CD14-positive monocyte (primary cell): ENCODE results near the gene BCR. TPM values are rescaled to one million over a fixed set of nuclear protein-coding genes. Genes with fewer than 3 reads are reported as not detected.

Source experiments
- DNase-seq, 3 donors: peaks; one replicate each; pipeline ENCODE4 v3.0.0-alpha.2; 2011 to 2022
- H2AFZ ChIP-seq: 2 replicates; pipeline ENCODE4 v1.6.0; 2012; ENCODE audit warnings: mild to moderate bottlenecking, low read depth, low read length, inconsistent platforms; ENCODE audit not compliant: insufficient read depth, poor library complexity, severe bottlenecking
- H3K27ac ChIP-seq, 2 donors: 1 replicate in 1 of 2; 2 replicates in 1 of 2; pipeline ENCODE4 v1.5.1; 2012 to 2013; ENCODE audit warnings: low read length in 2 of 2, control low read depth in 1 of 2, inconsistent platforms in 1 of 2, low read depth in 1 of 2, mild to moderate bottlenecking in 1 of 2
- H3K27me3 ChIP-seq, 2 donors: one replicate each; pipeline versions ENCODE4 v1.6.0 to v1.6.1; 2011 to 2013; ENCODE audit warnings: low read length in 2 of 2; ENCODE audit not compliant: control insufficient read depth in 2 of 2, insufficient read depth in 2 of 2
- H3K36me3 ChIP-seq, 2 donors: replicated peaks in 1 of 2; 1 replicate in 1 of 2; 2 replicates in 1 of 2; pipeline versions ENCODE4 v1.5.1 to v1.6.1; 2012 to 2013; ENCODE audit warnings: low read length in 2 of 2, control low read depth in 1 of 2, inconsistent platforms in 1 of 2, mild to moderate bottlenecking in 1 of 2; ENCODE audit not compliant: insufficient read depth in 2 of 2, control insufficient read depth in 1 of 2
- H3K4me1 ChIP-seq, 2 donors: 1 replicate in 1 of 2; 2 replicates in 1 of 2; pipeline versions ENCODE4 v1.5.1 to v1.6.1; 2012 to 2013; ENCODE audit warnings: low read length in 2 of 2, control low read depth in 1 of 2, inconsistent platforms in 1 of 2, mild to moderate bottlenecking in 1 of 2, moderate library complexity in 1 of 2; ENCODE audit not compliant: insufficient read depth in 2 of 2, control insufficient read depth in 1 of 2
- H3K4me2 ChIP-seq: replicated peaks from 2 replicates; pipeline ENCODE3; 2012; ENCODE audit warnings: low read length, moderate library complexity, mild to moderate bottlenecking; ENCODE audit not compliant: poor library complexity, severe bottlenecking; ENCODE audit errors: extremely low read depth
- H3K4me3 ChIP-seq, 3 experiments: fragments of 200-600 bp in 1 of 3; sonication (generic) in 1 of 3; replicated peaks in 1 of 3; 1 replicate in 2 of 3; 2 replicates in 1 of 3; pipeline ENCODE4 v1.5.1; 2011 to 2013; ENCODE audit warnings: low read length in 3 of 3, mild to moderate bottlenecking in 3 of 3, control low read depth in 2 of 3, low read depth in 2 of 3, inconsistent platforms in 1 of 3, moderate library complexity in 1 of 3
- H3K79me2 ChIP-seq: 2 replicates; pipeline ENCODE4 v1.6.0; 2012; ENCODE audit warnings: mild to moderate bottlenecking, control low read depth, inconsistent platforms, low read length, moderate library complexity; ENCODE audit not compliant: insufficient read depth
- H3K9ac ChIP-seq: 2 replicates; pipeline ENCODE4 v1.6.0; 2017; ENCODE audit warnings: low read length, mild to moderate bottlenecking; ENCODE audit not compliant: insufficient read depth, poor library complexity, severe bottlenecking
- H3K9me3 ChIP-seq, 2 donors: replicated peaks in 1 of 2; 1 replicate in 1 of 2; 2 replicates in 1 of 2; pipeline versions ENCODE4 v1.5.1 to v1.6.1; 2012 to 2013; ENCODE audit warnings: low read length in 2 of 2, control low read depth in 1 of 2; ENCODE audit not compliant: control insufficient read depth in 1 of 2, insufficient read depth in 1 of 2
- H4K20me1 ChIP-seq: 2 replicates; pipeline ENCODE4 v1.6.0; 2012; ENCODE audit warnings: mild to moderate bottlenecking, low read length, control low read depth, moderate library complexity; ENCODE audit not compliant: insufficient read depth
- H3K27ac Mint-ChIP-seq, 7 donors: one replicate each; pipeline ENCODE4 v1.8.0; 2020; ENCODE audit warnings: mild to moderate bottlenecking in 7 of 7, mixed read lengths in 7 of 7, moderate library complexity in 6 of 7, inconsistent platforms in 2 of 7
- H3K27me3 Mint-ChIP-seq, 3 donors: one replicate each; pipeline ENCODE4 v1.8.0; 2021 to 2022; ENCODE audit warnings: low read depth in 3 of 3, mild to moderate bottlenecking in 3 of 3, mixed read lengths in 3 of 3, moderate library complexity in 3 of 3, inconsistent platforms in 1 of 3
- H3K36me3 Mint-ChIP-seq, 2 donors: one replicate each; pipeline ENCODE4 v1.8.0; 2020; ENCODE audit warnings: mixed read lengths in 2 of 2, inconsistent platforms in 1 of 2, mild to moderate bottlenecking in 1 of 2
- H3K4me1 Mint-ChIP-seq: one replicate; pipeline ENCODE4 v1.8.0; 2020; ENCODE audit warnings: mild to moderate bottlenecking, mixed read lengths
- H3K4me3 Mint-ChIP-seq, 2 donors: one replicate each; pipeline ENCODE4 v1.8.0; 2020; ENCODE audit warnings: mild to moderate bottlenecking in 2 of 2, mixed read lengths in 2 of 2, moderate library complexity in 1 of 2
- H3K9me3 Mint-ChIP-seq, 7 donors: one replicate each; pipeline ENCODE4 v1.8.0; 2020 to 2022; ENCODE audit warnings: mixed read lengths in 7 of 7, mild to moderate bottlenecking in 6 of 7, moderate library complexity in 6 of 7, inconsistent platforms in 2 of 7
- CTCF ChIP-seq: fragments of 200-600 bp; IDR thresholded peaks from one replicate; pipeline ENCODE4 v1.8.0; 2022; ENCODE audit warnings: antibody characterized with exemption, mild to moderate bottlenecking
- WGBS: methylation state at CpG from one replicate; pipeline ENCODE4 v1.1.5; 2013; ENCODE audit warnings: missing lambda C conversion rate; ENCODE audit not compliant: insufficient coverage; 5-methylcytosine and 5-hydroxymethylcytosine counted together
- intact Hi-C, 2 donors: fragments of 100-400 bp; cut with micrococcal nuclease; formaldehyde crosslinking; loops; one replicate each; pipeline versions ENCODE4 v1.15.0 to v1.15.1; 2023
- polyA plus RNA-seq, 3 donors: library from polyadenylated mRNA; depleted of rRNA in 1 of 3; unstranded in 2 of 3; stranded (reverse) in 1 of 3; fragments of 300-500 nt in 2 of 3; fragments of >200 nt in 1 of 3; fragmentation: Illumina TruSeq in 2 of 3; gene quantifications; 1 replicate in 2 of 3; 2 replicates in 1 of 3; pipeline ENCODE4 v1.2.3, GENCODE V29; 2012 to 2021

The BCR gene
- polyA plus RNA-seq, 3 donors = 0.97 to 20.9 (median 0.97) TPM

- Histone ChIP-seq H3K36me3 (peaks cover 0 to 13% of the 10 kb centered on the region in 2 donors), H3K4me2 (no peak overlapping the region), H3K79me2 (peaks cover 94% of the 10 kb centered on the region), H3K27ac (peak overlapping the region in 1 of 2 donors; percentile 87), H3K27me3 (no peaks in the 10 kb centered on the region), H4K20me1 (peaks cover 31% of the 10 kb centered on the region), H2AFZ (no peak overlapping the region), H3K4me1 (peaks cover 80 to 81% of the 10 kb centered on the region in 2 donors), H3K9ac (no peak overlapping the region), H3K9me3 (peaks cover 0 to 10% of the 10 kb centered on the region in 2 donors), H3K4me3 (no peak overlapping the region)
- 98% methylated on average over 5 of the region's 7 CpGs for WGBS
- Mint-ChIP-seq H3K4me3 (no peak overlapping the region), H3K9me3 (peaks cover 5 to 17% (median 13%) of the 10 kb centered on the region in 7 donors), H3K27me3 (peaks cover 0 to 2% (median 0%) of the 10 kb centered on the region in 3 donors), H3K36me3 (peaks cover 15 to 16% of the 10 kb centered on the region in 2 donors), H3K4me1 (peaks cover 84% of the 10 kb centered on the region), H3K27ac (peak overlapping the region in 6 of 7 donors; percentile 76 to 91 (median 89))
- no peak for TF ChIP-seq CTCF
- intact Hi-C loops = no loop called here
- no peak for DNase-seq
Observed at GRCh38 chr22:23224846-23225245, 44.5 kb downstream of the BCR start.

GRCh38 chr22:23225337-23225723 lies 45.0 kb downstream of the BCR start:
- no peak overlapping the region for H3K4me3 Mint-ChIP-seq
- H3K9me3 ChIP-seq = peaks cover 0 to 10% of the 10 kb centered on the region in 2 donors
- peaks cover 0 to 2% (median 0%) of the 10 kb centered on the region in 3 donors for H3K27me3 Mint-ChIP-seq
- intact Hi-C loops = no loop called here
- peak overlapping the region; percentile 39 to 87 for H3K27ac ChIP-seq
- peaks cover 94% of the 10 kb centered on the region for H3K79me2 ChIP-seq
- H4K20me1 ChIP-seq = peaks cover 27% of the 10 kb centered on the region
- H3K4me2 ChIP-seq = peak overlapping the region; percentile 56
- H3K4me3 ChIP-seq = peak overlapping the region in 1 of 3 experiments; percentile 38
- DNase-seq = no peak
- H3K4me1 Mint-ChIP-seq = peaks cover 79% of the 10 kb centered on the region
- H3K36me3 Mint-ChIP-seq = peaks cover 19 to 20% of the 10 kb centered on the region in 2 donors
- H3K27ac Mint-ChIP-seq = peak overlapping the region; percentile 76 to 91 (median 88)
- H2AFZ ChIP-seq = no peak overlapping the region
- H3K36me3 ChIP-seq = peaks cover 0 to 13% of the 10 kb centered on the region in 2 donors
- WGBS = 85% methylated on average over 7 of the region's 10 CpGs
- H3K4me1 ChIP-seq = peaks cover 75 to 77% of the 10 kb centered on the region in 2 donors
- H3K9me3 Mint-ChIP-seq = peaks cover 5 to 17% (median 13%) of the 10 kb centered on the region in 7 donors
- H3K9ac ChIP-seq = peak overlapping the region; percentile 23
- TF ChIP-seq CTCF = no peak
- no peaks in the 10 kb centered on the region for H3K27me3 ChIP-seq
